Measurements from ENCODE around the gene STUB1. TPM values are rescaled to one million over a fixed set of nuclear protein-coding genes. Genes with fewer than 3 reads are reported as not detected.

The STUB1 gene
- total RNA-seq, 6 experiments from 2014 or later, result 128 to 161 (median 141) TPM

DNA sequence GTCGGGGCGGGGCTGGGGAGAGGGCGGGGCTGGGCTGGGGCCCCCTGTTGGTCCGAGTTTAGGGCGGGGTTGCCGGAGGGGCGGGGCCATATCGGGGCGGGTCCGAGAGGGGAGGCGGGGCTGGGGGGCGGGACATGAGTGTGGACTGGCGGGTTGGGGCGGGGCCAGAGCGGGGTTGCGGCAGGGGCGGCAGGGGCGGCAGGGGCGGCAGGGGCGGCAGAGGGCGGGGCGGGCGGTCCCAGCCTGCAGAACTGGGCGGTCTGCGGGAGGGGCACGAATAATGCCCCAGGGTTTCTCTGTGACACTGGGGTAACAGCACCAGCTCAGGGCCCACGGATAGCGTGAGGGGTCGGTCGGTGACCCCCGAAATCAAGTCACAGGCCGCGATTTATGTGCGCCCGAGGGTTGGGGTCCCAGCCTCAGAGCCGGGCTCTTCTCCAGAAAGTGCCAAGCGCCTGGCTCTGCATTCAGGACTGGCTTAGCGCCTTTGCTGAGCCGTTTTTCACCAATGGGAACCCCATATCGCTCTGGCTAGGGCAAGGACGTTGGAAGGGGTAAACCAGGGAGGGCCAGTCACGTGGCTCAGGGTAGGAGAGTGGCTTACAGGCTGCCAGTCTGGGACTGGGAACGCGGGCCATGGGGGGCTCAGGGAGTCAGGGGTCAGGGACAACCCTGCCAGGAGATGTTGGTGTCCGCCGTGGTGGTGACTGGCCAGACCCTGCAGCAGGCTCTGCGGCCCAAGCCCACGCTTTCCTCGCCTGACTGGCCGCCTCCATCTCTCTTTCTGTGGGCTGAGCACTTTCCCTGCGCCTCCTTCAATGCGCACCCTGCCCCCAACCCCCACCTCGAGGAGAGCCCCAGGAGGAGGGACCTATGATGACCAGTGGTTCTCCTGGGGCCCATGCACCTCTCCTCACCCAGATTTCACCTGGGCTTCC is 42.9 kb upstream of the STUB1 start:
- TF ChIP-seq, protein P1, sequence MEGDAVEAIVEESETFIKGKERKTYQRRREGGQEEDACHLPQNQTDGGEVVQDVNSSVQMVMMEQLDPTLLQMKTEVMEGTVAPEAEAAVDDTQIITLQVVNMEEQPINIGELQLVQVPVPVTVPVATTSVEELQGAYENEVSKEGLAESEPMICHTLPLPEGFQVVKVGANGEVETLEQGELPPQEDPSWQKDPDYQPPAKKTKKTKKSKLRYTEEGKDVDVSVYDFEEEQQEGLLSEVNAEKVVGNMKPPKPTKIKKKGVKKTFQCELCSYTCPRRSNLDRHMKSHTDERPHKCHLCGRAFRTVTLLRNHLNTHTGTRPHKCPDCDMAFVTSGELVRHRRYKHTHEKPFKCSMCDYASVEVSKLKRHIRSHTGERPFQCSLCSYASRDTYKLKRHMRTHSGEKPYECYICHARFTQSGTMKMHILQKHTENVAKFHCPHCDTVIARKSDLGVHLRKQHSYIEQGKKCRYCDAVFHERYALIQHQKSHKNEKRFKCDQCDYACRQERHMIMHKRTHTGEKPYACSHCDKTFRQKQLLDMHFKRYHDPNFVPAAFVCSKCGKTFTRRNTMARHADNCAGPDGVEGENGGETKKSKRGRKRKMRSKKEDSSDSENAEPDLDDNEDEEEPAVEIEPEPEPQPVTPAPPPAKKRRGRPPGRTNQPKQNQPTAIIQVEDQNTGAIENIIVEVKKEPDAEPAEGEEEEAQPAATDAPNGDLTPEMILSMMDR (IDR thresholded peaks at IDR 0.05), result no peak

DNA sequence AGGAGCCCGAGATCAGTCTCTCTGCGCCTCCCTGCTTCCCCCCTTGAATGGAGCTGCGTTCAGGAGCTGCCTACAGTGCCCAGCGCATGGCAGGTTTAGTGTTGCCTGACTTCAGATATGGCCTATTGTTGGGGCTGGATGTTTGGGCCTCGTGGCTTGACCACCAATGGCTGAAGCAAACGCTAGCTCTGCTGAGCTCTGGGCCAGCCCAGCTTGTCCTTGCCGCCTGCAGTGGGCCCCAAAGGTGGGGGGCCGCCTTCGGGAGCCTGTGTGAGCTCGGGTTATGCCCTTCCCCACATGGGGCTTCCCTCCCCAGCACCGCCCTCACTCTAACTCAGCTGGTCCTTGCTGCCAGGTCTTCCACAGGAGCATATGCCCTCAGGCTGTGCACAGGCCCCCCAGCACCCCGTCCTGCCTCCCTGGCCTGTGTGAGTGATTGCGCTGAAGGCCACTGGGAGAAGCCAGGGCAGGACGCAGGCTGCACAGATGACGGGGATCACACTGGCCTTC is 42.1 kb upstream of the STUB1 start:
- Mint-ChIP-seq H3K27ac (no peak overlapping the region), H3K4me1 (ENCODE audit: low read depth) (no peaks in the 10 kb centered on the region), H3K36me3 (ENCODE audit: low read depth) (no peaks in the 10 kb centered on the region), H3K4me3 (no peak overlapping the region), H3K27me3 (ENCODE audit: insufficient read depth) (peaks cover 8% of the 10 kb centered on the region), H3K9me3 (0 out of 2 replicates have a peak, but pooled peaks cover 4% of the 10 kb centered on the region)
- DNase-seq, result no peak
- TF ChIP-seq, protein P1 (IDR thresholded peaks at IDR 0.05), result no peak

More for the DNA sequence above, 42.9 kb upstream of the STUB1 start:
- Mint-ChIP-seq H3K27ac (peak overlapping the region; percentile 86), H3K4me1 (ENCODE audit: low read depth) (no peaks in the 10 kb centered on the region), H3K4me3 (peak overlapping the region; percentile 90), H3K36me3 (ENCODE audit: low read depth) (no peaks in the 10 kb centered on the region), H3K27me3 (ENCODE audit: insufficient read depth) (peaks cover 8% of the 10 kb centered on the region), H3K9me3 (0 out of 2 replicates have a peak, but pooled peaks cover 4% of the 10 kb centered on the region)
- no peak for DNase-seq

DNA sequence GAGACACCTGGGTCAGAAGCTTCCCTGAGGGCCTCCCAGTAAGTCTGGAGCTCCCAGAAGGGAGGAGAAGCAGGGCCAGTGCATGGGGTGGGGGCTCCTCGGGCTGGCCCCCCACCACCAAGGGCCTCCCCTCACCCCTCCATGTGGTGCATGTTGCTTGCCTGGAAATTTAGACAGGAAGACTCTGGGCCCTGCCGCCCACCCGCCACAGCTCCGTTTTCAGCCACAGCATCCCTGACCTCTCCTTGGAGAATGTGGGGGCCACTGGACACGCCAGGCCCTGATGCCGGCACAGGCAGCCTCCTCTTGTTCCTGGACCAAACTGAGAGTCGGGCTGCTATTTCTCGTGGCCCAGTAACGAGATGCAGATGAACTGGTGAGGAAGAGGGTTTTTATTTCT is 41.4 kb upstream of the STUB1 start:
- DNase-seq, result no peak
- H3K4me3 Mint-ChIP-seq, result no peak overlapping the region
- H3K9me3 Mint-ChIP-seq, result 0 out of 2 replicates have a peak, but pooled peaks cover 4% of the 10 kb centered on the region
- no peaks in the 10 kb centered on the region for H3K4me1 Mint-ChIP-seq (ENCODE audit: low read depth)
- peaks cover 8% of the 10 kb centered on the region for H3K27me3 Mint-ChIP-seq (ENCODE audit: insufficient read depth)
- no peaks in the 10 kb centered on the region for H3K36me3 Mint-ChIP-seq (ENCODE audit: low read depth)
- TF ChIP-seq, protein P1 (IDR thresholded peaks at IDR 0.05), result no peak
- H3K27ac Mint-ChIP-seq, result no peak overlapping the region

DNA sequence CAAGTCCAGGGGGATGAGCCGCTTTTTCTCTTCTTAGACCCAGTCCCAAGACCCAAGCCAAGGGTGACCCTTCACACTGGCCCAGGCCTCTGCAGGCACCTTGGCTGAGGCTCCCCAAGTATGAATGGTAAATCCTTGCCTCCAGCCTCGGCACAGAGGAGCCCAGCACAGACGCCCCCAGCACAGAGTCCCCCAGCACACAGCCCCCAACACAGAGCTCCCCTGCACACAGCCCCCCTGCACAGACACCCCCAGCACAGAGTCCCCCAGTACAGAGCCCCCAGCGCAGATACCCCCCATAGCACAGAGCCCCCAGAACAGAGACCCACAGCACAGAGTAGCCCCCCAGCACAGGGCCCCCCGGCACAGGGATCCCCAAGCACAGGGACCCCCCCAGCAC is 39.6 kb upstream of the STUB1 start:
- H3K27me3 Mint-ChIP-seq (ENCODE audit: insufficient read depth), result peaks cover 10% of the 10 kb centered on the region
- no peak for DNase-seq

More for the DNA sequence above, 39.6 kb upstream of the STUB1 start:
- Mint-ChIP-seq H3K4me3 (peak overlapping the region; percentile 69), H3K27ac (no peak overlapping the region; the same call in 1 of the 2 replicates), H3K4me1 (ENCODE audit: low read depth) (no peaks in the 10 kb centered on the region), H3K36me3 (ENCODE audit: low read depth) (no peaks in the 10 kb centered on the region), H3K9me3 (0 out of 2 replicates have a peak, but pooled peaks cover 4% of the 10 kb centered on the region)
- TF ChIP-seq, protein P1 (IDR thresholded peaks at IDR 0.05), result no peak

Data from HFFc6 (cell line).